Chondrocyte (in vitro differentiated cells): Measurements from ENCODE around the gene TPST2. TPM values are rescaled to one million over a fixed set of nuclear protein-coding genes. Genes with fewer than 3 reads are reported as not detected.

ENCODE experiments used
- DNase-seq: peaks from one replicate; pipeline ENCODE4 v3.0.0; 2021; ENCODE audit warnings: mixed read lengths, low spot score
- H3K27ac Mint-ChIP-seq: one replicate; pipeline ENCODE4 v1.8.0; 2021; ENCODE audit warnings: mild to moderate bottlenecking, moderate library complexity, mixed read lengths; ENCODE audit not compliant: unreplicated experiment
- H3K27me3 Mint-ChIP-seq: 2 replicates; pipeline ENCODE4 v1.8.0; 2021; ENCODE audit warnings: low read depth, mixed read lengths
- H3K36me3 Mint-ChIP-seq: 2 replicates; pipeline ENCODE4 v1.8.0; 2021; ENCODE audit warnings: low read depth, mixed read lengths
- H3K4me1 Mint-ChIP-seq: 2 replicates; pipeline ENCODE4 v1.8.0; 2021; ENCODE audit warnings: low read depth, mild to moderate bottlenecking, mixed read lengths
- H3K4me3 Mint-ChIP-seq: one replicate; pipeline ENCODE4 v1.8.0; 2021; ENCODE audit warnings: mild to moderate bottlenecking, moderate library complexity, mixed read lengths; ENCODE audit not compliant: unreplicated experiment
- H3K9me3 Mint-ChIP-seq: 2 replicates; pipeline ENCODE4 v1.8.0; 2021; ENCODE audit warnings: low read depth, mixed read lengths
- total RNA-seq: library from RNA; stranded (reverse); gene quantifications from 3 replicates; pipeline ENCODE4 v1.2.1, GENCODE V29; 2021
- TF ChIP-seq, protein P1 (sequence below): fragments of 200-600 bp; sonication (generic); IDR thresholded peaks from 2 replicates; pipeline ENCODE4 v1.5.0; 2021; ENCODE audit warnings: antibody characterized with exemption, mild to moderate bottlenecking, moderate library complexity

The TPST2 gene
- total RNA-seq, 1 donor from 2014 or later: 75.8 TPM

- no peaks in the 10 kb centered on the region for H3K9me3 Mint-ChIP-seq
- H3K4me3 Mint-ChIP-seq: peak overlapping the region; percentile 92
- peak overlapping the region; percentile 72 for H3K27ac Mint-ChIP-seq
- no peak for DNase-seq
- H3K27me3 Mint-ChIP-seq: no peaks in the 10 kb centered on the region
- peaks cover 3% of the 10 kb centered on the region for H3K36me3 Mint-ChIP-seq
- H3K4me1 Mint-ChIP-seq: peaks cover 63% of the 10 kb centered on the region
- TF ChIP-seq, protein P1, sequence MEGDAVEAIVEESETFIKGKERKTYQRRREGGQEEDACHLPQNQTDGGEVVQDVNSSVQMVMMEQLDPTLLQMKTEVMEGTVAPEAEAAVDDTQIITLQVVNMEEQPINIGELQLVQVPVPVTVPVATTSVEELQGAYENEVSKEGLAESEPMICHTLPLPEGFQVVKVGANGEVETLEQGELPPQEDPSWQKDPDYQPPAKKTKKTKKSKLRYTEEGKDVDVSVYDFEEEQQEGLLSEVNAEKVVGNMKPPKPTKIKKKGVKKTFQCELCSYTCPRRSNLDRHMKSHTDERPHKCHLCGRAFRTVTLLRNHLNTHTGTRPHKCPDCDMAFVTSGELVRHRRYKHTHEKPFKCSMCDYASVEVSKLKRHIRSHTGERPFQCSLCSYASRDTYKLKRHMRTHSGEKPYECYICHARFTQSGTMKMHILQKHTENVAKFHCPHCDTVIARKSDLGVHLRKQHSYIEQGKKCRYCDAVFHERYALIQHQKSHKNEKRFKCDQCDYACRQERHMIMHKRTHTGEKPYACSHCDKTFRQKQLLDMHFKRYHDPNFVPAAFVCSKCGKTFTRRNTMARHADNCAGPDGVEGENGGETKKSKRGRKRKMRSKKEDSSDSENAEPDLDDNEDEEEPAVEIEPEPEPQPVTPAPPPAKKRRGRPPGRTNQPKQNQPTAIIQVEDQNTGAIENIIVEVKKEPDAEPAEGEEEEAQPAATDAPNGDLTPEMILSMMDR: no peak
Observed at GRCh38 chr22:26484360-26484706, 105.6 kb downstream of the TPST2 start.

- H3K27ac Mint-ChIP-seq: peak within 1 kb of the TSS; percentile 98
- H3K27me3 Mint-ChIP-seq: no peaks in the 10 kb centered on the region
- no peaks in the 10 kb centered on the region for H3K9me3 Mint-ChIP-seq
- peaks cover 68% of the 10 kb centered on the region for H3K4me1 Mint-ChIP-seq
- peaks cover 3% of the 10 kb centered on the region for H3K36me3 Mint-ChIP-seq
- H3K4me3 Mint-ChIP-seq: peak within 1 kb of the TSS; percentile 92
- TF ChIP-seq, protein P1: no peak
- DNase-seq: peak; percentile 97
Observed at GRCh38 chr22:26483439-26484359, 106.2 kb downstream of the TPST2 start, which contains the start of the genes HPS4 and SRRD. Gene HPS4 (minus strand): TSS chr22:26483783. CDS start chr22:26481762, 2,021 bp downstream. Gene SRRD (plus strand): TSS chr22:26483877. CDS start chr22:26483891, 14 bp downstream.

DNA sequence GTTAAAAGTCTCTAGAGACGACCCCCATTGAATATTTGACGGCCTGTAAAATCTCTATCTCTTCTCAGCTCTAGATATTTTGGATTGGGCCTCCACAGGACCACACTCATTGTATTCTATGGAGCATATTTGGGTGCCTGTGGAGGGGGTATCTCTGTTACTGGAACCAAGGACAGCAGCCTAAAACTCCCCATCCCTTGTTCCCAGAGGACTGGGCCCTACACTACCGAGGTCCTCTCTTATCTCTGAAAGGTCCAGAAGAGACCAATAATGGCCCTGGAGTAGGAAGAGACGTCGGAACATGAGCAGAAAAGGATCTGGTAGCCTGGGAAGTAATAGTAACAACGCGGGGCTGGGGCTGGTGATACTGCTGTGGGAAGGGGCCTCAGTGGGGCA lies 106.9 kb downstream of the TPST2 start:
- no peak for DNase-seq
- Mint-ChIP-seq H3K9me3 (no peaks in the 10 kb centered on the region), H3K4me3 (peak overlapping the region; percentile 92), H3K4me1 (peaks cover 64% of the 10 kb centered on the region), H3K27me3 (no peaks in the 10 kb centered on the region), H3K36me3 (peaks cover 4% of the 10 kb centered on the region), H3K27ac (peak overlapping the region; percentile 98)
- TF ChIP-seq, protein P1: no peak

DNA sequence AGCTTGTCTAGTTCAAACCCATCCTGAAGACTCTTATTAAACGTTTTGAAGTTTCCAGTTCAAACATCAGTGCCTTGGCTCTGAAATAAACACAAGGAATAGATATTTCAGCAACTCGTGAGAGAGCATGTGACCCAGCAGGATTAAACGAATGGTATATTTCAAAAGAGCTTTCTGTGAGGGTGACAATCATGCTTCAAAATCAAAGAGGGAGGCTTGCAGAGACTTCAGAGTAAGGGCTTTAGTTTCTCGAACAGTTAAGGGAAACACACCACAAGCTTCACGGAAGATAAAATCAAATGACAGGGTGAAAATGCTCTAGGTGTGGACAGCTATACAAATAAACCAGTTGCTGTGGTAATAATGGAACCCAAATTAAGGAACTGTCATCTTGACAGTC lies 107.8 kb downstream of the TPST2 start:
- Mint-ChIP-seq H3K36me3 (peaks cover 9% of the 10 kb centered on the region), H3K4me1 (peaks cover 69% of the 10 kb centered on the region), H3K27me3 (no peaks in the 10 kb centered on the region), H3K9me3 (no peaks in the 10 kb centered on the region), H3K27ac (no peak overlapping the region), H3K4me3 (no peak overlapping the region)
- TF ChIP-seq, protein P1: no peak
- DNase-seq: no peak

- Mint-ChIP-seq H3K27ac (no peak overlapping the region), H3K36me3 (peaks cover 9% of the 10 kb centered on the region), H3K4me1 (peaks cover 74% of the 10 kb centered on the region), H3K9me3 (no peaks in the 10 kb centered on the region), H3K4me3 (no peak overlapping the region), H3K27me3 (no peaks in the 10 kb centered on the region)
- DNase-seq: no peak
- TF ChIP-seq, protein P1: no peak
Observed at GRCh38 chr22:26481694-26482093, 108.2 kb downstream of the TPST2 start.
